ENCODE data around the gene PARS2. TPM values are rescaled to one million over a fixed set of nuclear protein-coding genes. Genes with fewer than 3 reads are reported as not detected.

PARS2 gene
- total RNA-seq, 3 donors from 2014 or later, result 2.2 to 7.8 (median 4.3) TPM

- no peaks in the 10 kb centered on the region for H3K27me3 ChIP-seq
- no peak for TF ChIP-seq POLR2A (IDR thresholded peaks at IDR 0.05)
- TF ChIP-seq POLR2AphosphoS5 (IDR thresholded peaks at IDR 0.05), result no peak
- no peak for TF ChIP-seq CTCF (IDR thresholded peaks at IDR 0.05)
These were observed 19.0 kb downstream of the PARS2 start for GRCh38 chr1:54745274-54745673.

GRCh38 chr1:54744696-54745095 is 19.6 kb downstream of the PARS2 start:
- no peaks in the 10 kb centered on the region for H3K9me3 ChIP-seq
- DNase-seq (ENCODE audit: low spot score in 2 of 2), result no peak
- no peaks in the 10 kb centered on the region for H3K27me3 ChIP-seq
- no peak overlapping the region for H3K27ac ChIP-seq
- H3K4me3 ChIP-seq, result no peak overlapping the region
- peaks cover 5% of the 10 kb centered on the region for H3K36me3 ChIP-seq
- no peaks in the 10 kb centered on the region for H3K4me1 ChIP-seq
- no peak for TF ChIP-seq CTCF (IDR thresholded peaks at IDR 0.05)
- intact Hi-C loops (cut with DNase I; ENCODE audit: low total_unique reads), result no loop called here

More at GRCh38 chr1:54745274-54745673, 19.0 kb downstream of the PARS2 start:
- H3K9me3 ChIP-seq, result no peaks in the 10 kb centered on the region
- peaks cover 5% of the 10 kb centered on the region for H3K36me3 ChIP-seq
- DNase-seq (ENCODE audit: low spot score in 2 of 2), result no peak
- no peaks in the 10 kb centered on the region for H3K4me1 ChIP-seq
- H3K27ac ChIP-seq, result no peak overlapping the region
- intact Hi-C loops (cut with DNase I; ENCODE audit: low total_unique reads), result no loop called here
- no peak overlapping the region for H3K4me3 ChIP-seq

GRCh38 chr1:54743416-54744226 is 20.7 kb downstream of the PARS2 start:
- no peaks in the 10 kb centered on the region for H3K4me1 ChIP-seq
- intact Hi-C loops (cut with DNase I; ENCODE audit: low total_unique reads), result no loop called here
- H3K36me3 ChIP-seq, result peaks cover 5% of the 10 kb centered on the region
- no peak for DNase-seq (ENCODE audit: low spot score in 2 of 2)
- no peaks in the 10 kb centered on the region for H3K9me3 ChIP-seq
- H3K4me3 ChIP-seq, result no peak overlapping the region
- no peak overlapping the region for H3K27ac ChIP-seq
- H3K27me3 ChIP-seq, result no peaks in the 10 kb centered on the region
- TF ChIP-seq POLR2A (IDR thresholded peaks at IDR 0.05), result no peak
- TF ChIP-seq POLR2AphosphoS5 (IDR thresholded peaks at IDR 0.05), result no peak
- TF ChIP-seq CTCF (IDR thresholded peaks at IDR 0.05), result no peak

GRCh38 chr1:54742282-54742681 is 22.0 kb downstream of the PARS2 start:
- TF ChIP-seq POLR2A (IDR thresholded peaks at IDR 0.05) (no peak), POLR2AphosphoS5 (IDR thresholded peaks at IDR 0.05) (no peak), CTCF (IDR thresholded peaks at IDR 0.05) (no peak)
- intact Hi-C loops (cut with DNase I; ENCODE audit: low total_unique reads), result no loop called here
- Histone ChIP-seq H3K9me3 (no peaks in the 10 kb centered on the region), H3K27ac (no peak overlapping the region), H3K27me3 (no peaks in the 10 kb centered on the region), H3K4me1 (no peaks in the 10 kb centered on the region), H3K36me3 (peaks cover 5% of the 10 kb centered on the region), H3K4me3 (no peak overlapping the region)
- DNase-seq (ENCODE audit: low spot score in 2 of 2), result no peak

- Histone ChIP-seq H3K4me1 (no peaks in the 10 kb centered on the region), H3K9me3 (no peaks in the 10 kb centered on the region), H3K4me3 (no peak overlapping the region), H3K36me3 (peaks cover 5% of the 10 kb centered on the region), H3K27ac (no peak overlapping the region), H3K27me3 (no peaks in the 10 kb centered on the region)
- TF ChIP-seq POLR2AphosphoS5 (IDR thresholded peaks at IDR 0.05) (no peak), CTCF (IDR thresholded peaks at IDR 0.05) (no peak), POLR2A (IDR thresholded peaks at IDR 0.05) (no peak)
- no peak for DNase-seq (ENCODE audit: low spot score in 2 of 2)
- intact Hi-C loops (cut with DNase I; ENCODE audit: low total_unique reads), result no loop called here
These were observed 22.8 kb downstream of the PARS2 start for GRCh38 chr1:54741531-54741930.

Data from breast epithelium (tissue), 4 donors.